HepG2 (cell line): ENCODE measurements around the gene HNRNPA0. TPM values are rescaled to one million over a fixed set of nuclear protein-coding genes. Genes with fewer than 3 reads are reported as not detected.

Experiments
- HNF4A ChIP-seq: sonication (generic); formaldehyde crosslinking; IDR thresholded peaks from 2 replicates; pipeline ENCODE4 v1.4.0; 2020; ENCODE audit warnings: missing genetic modification reagents
- ZFP90 ChIP-seq: sonication (generic); formaldehyde crosslinking; IDR thresholded peaks from 2 replicates; pipeline ENCODE4 v1.8.0; 2022; ENCODE audit warnings: missing genetic modification reagents, mild to moderate bottlenecking, inconsistent platforms, borderline replicate concordance
- ZKSCAN1 ChIP-seq: fragments of 150-350 bp; IDR thresholded peaks from 2 replicates; pipeline ENCODE4 v1.6.1; 2014; ENCODE audit warnings: low read length
- ZNF12 ChIP-seq: sonication (generic); formaldehyde crosslinking; IDR thresholded peaks from 2 replicates; pipeline ENCODE4 v1.5.0; 2020; ENCODE audit warnings: missing genetic modification reagents
- ZNF225 ChIP-seq: sonication (generic); formaldehyde crosslinking; IDR thresholded peaks from 2 replicates; pipeline ENCODE4 v1.4.0; 2020; ENCODE audit warnings: mild to moderate bottlenecking, missing genetic modification reagents
- ZNF260 ChIP-seq: sonication (generic); formaldehyde crosslinking; IDR thresholded peaks from 2 replicates; pipeline ENCODE4 v1.4.0; 2020; ENCODE audit warnings: missing genetic modification reagents, low read depth, mild to moderate bottlenecking, borderline replicate concordance
- ZNF264 ChIP-seq: sonication (generic); formaldehyde crosslinking; IDR thresholded peaks from 2 replicates; pipeline ENCODE4 v1.4.0; 2020; ENCODE audit warnings: missing genetic modification reagents
- ZNF430 ChIP-seq: sonication (generic); formaldehyde crosslinking; IDR thresholded peaks from 2 replicates; pipeline ENCODE4 v1.9.0; 2021; ENCODE audit warnings: mild to moderate bottlenecking, missing genetic modification reagents
- ZSCAN22 ChIP-seq: sonication (generic); formaldehyde crosslinking; IDR thresholded peaks from 2 replicates; pipeline ENCODE4 v1.4.0; 2020; ENCODE audit warnings: mild to moderate bottlenecking, missing genetic modification reagents
- polyA plus RNA-seq, 8 experiments: library from polyadenylated mRNA; depleted of rRNA in 3 of 8; stranded (reverse) in 7 of 8; unstranded in 1 of 8; fragments of >200 nt; fragmentation: Illumina TruSeq in 4 of 8; extraction: Trizol in 4 of 8; gene quantifications; 2 replicates each; pipeline versions ENCODE4 v1.2.1 to v1.2.3, GENCODE V29; 2011 to 2016; ENCODE audit warnings: low read depth in 4 of 8, missing spikeins in 1 of 8, mixed read lengths in 1 of 8; ENCODE audit not compliant: insufficient read depth in 1 of 8
- total RNA-seq, 5 experiments: library from RNA; depleted of rRNA; stranded (reverse); fragments of >200 nt; fragmentation: Illumina TruSeq; extraction: Trizol; gene quantifications; 2 replicates each; pipeline ENCODE4 v1.2.3, GENCODE V29; 2016; ENCODE audit warnings: low read depth in 1 of 5
- TF ChIP-seq, protein P1 (sequence below): sonication (generic); formaldehyde crosslinking; IDR thresholded peaks from 2 replicates; pipeline ENCODE4 v1.8.1; 2023; ENCODE audit warnings: mild to moderate bottlenecking, moderate library complexity, missing genetic modification reagents
- TF ChIP-seq, protein P2 (sequence below): sonication (generic); formaldehyde crosslinking; IDR thresholded peaks from 2 replicates; pipeline ENCODE4 v1.8.0; 2022; ENCODE audit warnings: mild to moderate bottlenecking, missing genetic modification reagents, borderline replicate concordance
- TF ChIP-seq, protein P3 (sequence below): sonication (generic); formaldehyde crosslinking; IDR thresholded peaks from 2 replicates; pipeline ENCODE4 v1.5.0; 2020; ENCODE audit warnings: missing genetic modification reagents
- TF ChIP-seq, protein P4 (sequence below): sonication (generic); formaldehyde crosslinking; IDR thresholded peaks from 2 replicates; pipeline ENCODE4 v1.5.1; 2020; ENCODE audit warnings: missing genetic modification reagents, mild to moderate bottlenecking, borderline replicate concordance
- TF ChIP-seq, protein P5 (sequence below): sonication (generic); IDR thresholded peaks from 2 replicates; pipeline ENCODE4 v1.6.1; 2016; ENCODE audit warnings: low read depth, borderline replicate concordance
- TF ChIP-seq, protein P6 (sequence below): sonication (generic); formaldehyde crosslinking; IDR thresholded peaks from 2 replicates; pipeline ENCODE4 v1.4.0; 2020; ENCODE audit warnings: mild to moderate bottlenecking, low read depth, missing genetic modification reagents
- TF ChIP-seq, protein P7 (sequence below): sonication (generic); formaldehyde crosslinking; IDR thresholded peaks from 2 replicates; pipeline ENCODE4 v1.4.0; 2020; ENCODE audit warnings: missing genetic modification reagents, borderline replicate concordance

HNRNPA0 gene
- total and polyA plus RNA-seq, 2 of the 13 experiments (the other 11 are each of a cell fraction or from before 2014, with no cell fraction given), result 9.0 to 12.9 TPM

DNA sequence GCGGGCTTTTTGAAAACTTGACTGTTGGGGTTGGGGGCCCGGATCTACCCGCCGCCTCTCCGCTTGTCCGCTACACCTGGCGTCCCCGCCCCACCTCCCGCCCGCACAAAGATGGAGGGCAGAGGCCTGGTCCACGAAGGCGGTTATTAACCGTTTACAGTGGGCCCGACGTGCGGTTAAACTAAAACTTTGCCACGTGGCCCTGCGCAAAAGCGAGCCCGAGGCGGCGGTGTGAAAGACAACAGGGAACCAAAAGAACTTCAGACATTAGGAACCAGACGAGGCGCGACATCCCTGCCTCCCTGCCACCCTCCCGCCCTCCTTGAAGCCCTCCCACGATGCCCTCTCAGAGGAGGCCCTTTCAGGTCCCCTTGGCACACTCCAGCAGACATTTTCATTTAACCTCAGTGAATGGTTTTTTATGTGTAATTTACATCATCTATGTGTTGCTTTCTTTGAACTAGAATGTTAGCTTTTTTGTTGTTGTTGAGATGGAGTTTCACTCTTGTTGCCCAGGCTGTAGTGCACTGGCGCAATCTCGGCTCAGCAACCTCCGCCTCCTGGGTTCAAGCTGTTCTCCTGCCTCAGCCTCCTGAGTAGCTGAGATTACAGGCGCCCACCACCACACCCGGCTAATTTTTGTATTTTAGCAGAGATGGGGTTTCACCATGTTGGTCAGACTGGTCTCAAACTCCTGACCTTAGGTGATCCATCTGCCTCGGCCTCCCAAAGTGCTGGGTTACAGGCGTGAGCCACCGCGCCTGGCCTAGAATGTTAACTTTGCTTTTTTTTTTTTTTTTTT lies 999 bp upstream of the HNRNPA0 start (continued):
- no peak for TF ChIP-seq ZNF12
- TF ChIP-seq HNF4A (CRISPR knock-in tag), result no peak
- TF ChIP-seq ZNF225 (CRISPR knock-in tag), result no peak
- TF ChIP-seq, protein P1, sequence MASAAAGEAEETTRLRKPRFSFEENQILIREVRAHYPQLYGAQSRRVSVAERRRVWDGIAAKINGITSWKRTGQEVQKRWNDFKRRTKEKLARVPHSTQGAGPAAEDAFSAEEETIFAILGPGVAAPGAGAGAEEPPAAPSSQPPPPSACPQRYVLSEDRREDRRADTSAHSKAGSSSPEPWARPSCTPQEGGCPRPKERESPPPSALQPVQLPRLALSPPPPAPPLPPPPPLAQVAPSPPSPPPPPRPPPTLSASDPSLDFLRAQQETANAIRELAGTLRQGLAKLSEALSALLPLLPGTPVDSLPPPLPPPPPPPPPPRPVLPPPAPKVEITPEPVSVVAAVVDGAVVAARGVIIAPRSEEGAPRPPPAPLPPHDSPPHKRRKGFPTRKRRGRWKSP, result no peak
- TF ChIP-seq, protein P2, sequence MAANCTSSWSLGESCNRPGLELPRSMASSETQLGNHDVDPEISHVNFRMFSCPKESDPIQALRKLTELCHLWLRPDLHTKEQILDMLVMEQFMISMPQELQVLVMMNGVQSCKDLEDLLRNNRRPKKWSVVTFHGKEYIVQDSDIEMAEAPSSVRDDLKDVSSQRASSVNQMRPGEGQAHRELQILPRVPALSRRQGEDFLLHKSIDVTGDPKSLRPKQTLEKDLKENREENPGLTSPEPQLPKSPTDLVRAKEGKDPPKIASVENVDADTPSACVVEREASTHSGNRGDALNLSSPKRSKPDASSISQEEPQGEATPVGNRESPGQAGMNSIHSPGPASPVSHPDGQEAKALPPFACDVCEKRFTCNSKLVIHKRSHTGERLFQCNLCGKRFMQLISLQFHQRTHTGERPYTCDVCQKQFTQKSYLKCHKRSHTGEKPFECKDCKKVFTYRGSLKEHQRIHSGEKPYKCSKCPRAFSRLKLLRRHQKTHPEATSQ (CRISPR knock-in tag), result peak; percentile 87; the same call in 1 of the 2 replicates
- TF ChIP-seq ZNF260 (CRISPR knock-in tag), result no peak
- TF ChIP-seq, protein P3, sequence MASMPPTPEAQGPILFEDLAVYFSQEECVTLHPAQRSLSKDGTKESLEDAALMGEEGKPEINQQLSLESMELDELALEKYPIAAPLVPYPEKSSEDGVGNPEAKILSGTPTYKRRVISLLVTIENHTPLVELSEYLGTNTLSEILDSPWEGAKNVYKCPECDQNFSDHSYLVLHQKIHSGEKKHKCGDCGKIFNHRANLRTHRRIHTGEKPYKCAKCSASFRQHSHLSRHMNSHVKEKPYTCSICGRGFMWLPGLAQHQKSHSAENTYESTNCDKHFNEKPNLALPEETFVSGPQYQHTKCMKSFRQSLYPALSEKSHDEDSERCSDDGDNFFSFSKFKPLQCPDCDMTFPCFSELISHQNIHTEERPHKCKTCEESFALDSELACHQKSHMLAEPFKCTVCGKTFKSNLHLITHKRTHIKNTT, result no peak
- TF ChIP-seq, protein P4, sequence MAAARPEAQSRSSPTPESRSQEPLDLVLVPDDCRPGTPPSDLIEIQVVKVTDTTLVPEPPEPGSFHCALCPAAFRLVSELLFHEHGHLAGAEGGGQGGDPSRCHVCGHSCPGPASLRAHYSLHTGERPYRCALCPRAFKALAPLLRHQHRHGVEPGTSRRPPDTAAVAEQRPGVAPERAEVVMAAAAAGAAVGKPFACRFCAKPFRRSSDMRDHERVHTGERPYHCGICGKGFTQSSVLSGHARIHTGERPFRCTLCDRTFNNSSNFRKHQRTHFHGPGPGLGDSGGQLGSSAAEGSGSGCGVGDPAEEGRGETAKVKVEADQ (CRISPR knock-in tag), result no peak
- TF ChIP-seq ZKSCAN1, result no peak
- no peak for TF ChIP-seq ZFP90 (CRISPR knock-in tag)
- TF ChIP-seq, protein P5, sequence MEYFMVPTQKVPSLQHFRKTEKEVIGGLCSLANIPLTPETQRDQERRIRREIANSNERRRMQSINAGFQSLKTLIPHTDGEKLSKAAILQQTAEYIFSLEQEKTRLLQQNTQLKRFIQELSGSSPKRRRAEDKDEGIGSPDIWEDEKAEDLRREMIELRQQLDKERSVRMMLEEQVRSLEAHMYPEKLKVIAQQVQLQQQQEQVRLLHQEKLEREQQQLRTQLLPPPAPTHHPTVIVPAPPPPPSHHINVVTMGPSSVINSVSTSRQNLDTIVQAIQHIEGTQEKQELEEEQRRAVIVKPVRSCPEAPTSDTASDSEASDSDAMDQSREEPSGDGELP, result no peak; the same call in 1 of the 2 replicates
- TF ChIP-seq ZNF430 (CRISPR knock-in tag), result 0 out of 2 replicates have a peak, but pooled peaks have one; percentile 37
- TF ChIP-seq, protein P6, sequence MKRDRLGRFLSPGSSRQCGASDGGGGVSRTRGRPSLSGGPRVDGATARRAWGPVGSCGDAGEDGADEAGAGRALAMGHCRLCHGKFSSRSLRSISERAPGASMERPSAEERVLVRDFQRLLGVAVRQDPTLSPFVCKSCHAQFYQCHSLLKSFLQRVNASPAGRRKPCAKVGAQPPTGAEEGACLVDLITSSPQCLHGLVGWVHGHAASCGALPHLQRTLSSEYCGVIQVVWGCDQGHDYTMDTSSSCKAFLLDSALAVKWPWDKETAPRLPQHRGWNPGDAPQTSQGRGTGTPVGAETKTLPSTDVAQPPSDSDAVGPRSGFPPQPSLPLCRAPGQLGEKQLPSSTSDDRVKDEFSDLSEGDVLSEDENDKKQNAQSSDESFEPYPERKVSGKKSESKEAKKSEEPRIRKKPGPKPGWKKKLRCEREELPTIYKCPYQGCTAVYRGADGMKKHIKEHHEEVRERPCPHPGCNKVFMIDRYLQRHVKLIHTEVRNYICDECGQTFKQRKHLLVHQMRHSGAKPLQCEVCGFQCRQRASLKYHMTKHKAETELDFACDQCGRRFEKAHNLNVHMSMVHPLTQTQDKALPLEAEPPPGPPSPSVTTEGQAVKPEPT (CRISPR knock-in tag), result no peak
- no peak for TF ChIP-seq ZSCAN22 (CRISPR knock-in tag)
- no peak for TF ChIP-seq ZNF264
- TF ChIP-seq, protein P7, sequence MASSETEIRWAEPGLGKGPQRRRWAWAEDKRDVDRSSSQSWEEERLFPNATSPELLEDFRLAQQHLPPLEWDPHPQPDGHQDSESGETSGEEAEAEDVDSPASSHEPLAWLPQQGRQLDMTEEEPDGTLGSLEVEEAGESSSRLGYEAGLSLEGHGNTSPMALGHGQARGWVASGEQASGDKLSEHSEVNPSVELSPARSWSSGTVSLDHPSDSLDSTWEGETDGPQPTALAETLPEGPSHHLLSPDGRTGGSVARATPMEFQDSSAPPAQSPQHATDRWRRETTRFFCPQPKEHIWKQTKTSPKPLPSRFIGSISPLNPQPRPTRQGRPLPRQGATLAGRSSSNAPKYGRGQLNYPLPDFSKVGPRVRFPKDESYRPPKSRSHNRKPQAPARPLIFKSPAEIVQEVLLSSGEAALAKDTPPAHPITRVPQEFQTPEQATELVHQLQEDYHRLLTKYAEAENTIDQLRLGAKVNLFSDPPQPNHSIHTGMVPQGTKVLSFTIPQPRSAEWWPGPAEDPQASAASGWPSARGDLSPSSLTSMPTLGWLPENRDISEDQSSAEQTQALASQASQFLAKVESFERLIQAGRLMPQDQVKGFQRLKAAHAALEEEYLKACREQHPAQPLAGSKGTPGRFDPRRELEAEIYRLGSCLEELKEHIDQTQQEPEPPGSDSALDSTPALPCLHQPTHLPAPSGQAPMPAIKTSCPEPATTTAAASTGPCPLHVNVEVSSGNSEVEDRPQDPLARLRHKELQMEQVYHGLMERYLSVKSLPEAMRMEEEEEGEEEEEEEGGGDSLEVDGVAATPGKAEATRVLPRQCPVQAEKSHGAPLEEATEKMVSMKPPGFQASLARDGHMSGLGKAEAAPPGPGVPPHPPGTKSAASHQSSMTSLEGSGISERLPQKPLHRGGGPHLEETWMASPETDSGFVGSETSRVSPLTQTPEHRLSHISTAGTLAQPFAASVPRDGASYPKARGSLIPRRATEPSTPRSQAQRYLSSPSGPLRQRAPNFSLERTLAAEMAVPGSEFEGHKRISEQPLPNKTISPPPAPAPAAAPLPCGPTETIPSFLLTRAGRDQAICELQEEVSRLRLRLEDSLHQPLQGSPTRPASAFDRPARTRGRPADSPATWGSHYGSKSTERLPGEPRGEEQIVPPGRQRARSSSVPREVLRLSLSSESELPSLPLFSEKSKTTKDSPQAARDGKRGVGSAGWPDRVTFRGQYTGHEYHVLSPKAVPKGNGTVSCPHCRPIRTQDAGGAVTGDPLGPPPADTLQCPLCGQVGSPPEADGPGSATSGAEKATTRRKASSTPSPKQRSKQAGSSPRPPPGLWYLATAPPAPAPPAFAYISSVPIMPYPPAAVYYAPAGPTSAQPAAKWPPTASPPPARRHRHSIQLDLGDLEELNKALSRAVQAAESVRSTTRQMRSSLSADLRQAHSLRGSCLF (CRISPR knock-in tag), result no peak
